NCI-H1694 treated with DMSO at 0.1 percent for 48 hours (cell line): Measurements from ENCODE around the gene GPR39.

Experiments used
- DNase-seq: peaks from one replicate; lab custom pipeline; 2025; lab: John Stamatoyannopoulos, UW

GPR39 gene

DNA sequence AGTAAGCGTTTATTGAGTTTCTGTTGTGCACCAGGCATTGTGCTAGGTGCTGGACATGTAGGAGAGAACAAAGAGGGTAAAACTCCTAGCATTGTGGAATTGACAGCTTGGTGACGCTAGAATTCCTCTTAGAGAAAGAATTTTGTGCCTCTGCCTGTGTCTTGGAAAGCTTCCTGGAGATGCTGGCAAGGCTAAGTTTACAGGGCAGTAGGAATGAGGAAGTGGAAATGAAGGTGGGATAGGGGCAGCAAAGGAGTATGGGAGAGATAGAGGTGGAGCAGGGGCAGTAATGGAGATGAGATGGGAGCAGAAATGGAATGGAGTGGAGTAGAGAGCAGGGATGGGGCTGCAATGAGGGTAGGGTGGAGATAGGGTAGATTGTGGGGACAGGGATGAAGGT, 29.8 kb downstream of the GPR39 start:
- no peak for DNase-seq

DNA sequence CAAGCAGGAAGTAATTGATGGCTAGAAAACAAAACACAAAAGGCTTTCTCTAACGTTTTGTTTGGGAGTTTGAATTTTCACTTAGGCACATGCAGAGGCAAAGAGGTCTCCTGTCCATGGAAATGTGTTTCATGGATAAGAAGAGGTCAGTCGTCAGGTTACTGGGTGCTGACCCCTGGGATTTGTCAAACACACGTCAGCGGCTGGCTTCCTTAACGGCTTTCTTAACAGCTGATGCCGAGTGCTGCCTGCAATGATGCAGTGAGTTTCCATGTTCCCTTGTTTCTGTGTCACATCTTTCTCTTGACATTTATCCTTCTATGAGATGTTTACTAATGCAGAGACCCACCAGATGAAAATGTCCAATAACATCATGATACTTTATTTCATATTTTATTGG, 31.7 kb downstream of the GPR39 start:
- no peak for DNase-seq

DNA sequence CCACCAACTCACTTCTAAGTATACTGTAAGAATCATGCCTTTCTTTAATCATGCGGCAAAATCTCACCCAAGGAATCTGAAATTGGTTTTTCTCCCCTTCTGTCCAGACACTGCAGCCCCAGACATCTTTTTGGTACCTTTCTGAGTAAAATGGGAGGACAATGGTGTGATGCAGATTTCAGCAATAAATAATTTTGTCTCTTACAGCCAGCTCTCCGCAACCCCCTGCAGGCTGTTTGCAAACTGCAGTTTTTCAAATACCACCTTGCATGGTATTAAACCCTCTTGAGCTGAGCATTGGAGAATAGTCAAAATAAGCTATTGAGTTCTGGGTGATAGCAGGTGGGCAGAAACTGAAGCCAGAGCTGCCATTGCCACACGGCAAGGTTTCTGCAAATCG, 32.2 kb downstream of the GPR39 start:
- DNase-seq: peak; percentile 37

DNA sequence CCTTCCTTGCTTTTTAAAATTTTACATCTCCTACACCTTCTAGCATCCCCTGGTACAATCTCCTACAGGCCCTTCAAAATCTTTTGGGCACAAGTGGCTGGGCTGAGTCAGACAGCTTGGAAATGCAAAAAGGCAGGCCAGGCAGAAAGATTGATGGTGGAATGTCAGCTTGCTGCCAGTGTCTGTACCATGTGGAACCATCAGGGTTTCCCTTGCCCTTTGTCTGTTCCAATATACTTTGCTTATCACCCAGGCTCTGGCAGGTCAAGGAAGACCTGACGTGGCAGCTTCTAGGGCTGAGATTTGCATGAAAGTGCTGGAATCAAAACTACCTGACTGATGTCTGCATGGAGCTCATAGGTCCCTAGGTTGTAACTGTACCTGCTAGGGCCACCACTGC, 33.3 kb downstream of the GPR39 start:
- DNase-seq: no peak

DNA sequence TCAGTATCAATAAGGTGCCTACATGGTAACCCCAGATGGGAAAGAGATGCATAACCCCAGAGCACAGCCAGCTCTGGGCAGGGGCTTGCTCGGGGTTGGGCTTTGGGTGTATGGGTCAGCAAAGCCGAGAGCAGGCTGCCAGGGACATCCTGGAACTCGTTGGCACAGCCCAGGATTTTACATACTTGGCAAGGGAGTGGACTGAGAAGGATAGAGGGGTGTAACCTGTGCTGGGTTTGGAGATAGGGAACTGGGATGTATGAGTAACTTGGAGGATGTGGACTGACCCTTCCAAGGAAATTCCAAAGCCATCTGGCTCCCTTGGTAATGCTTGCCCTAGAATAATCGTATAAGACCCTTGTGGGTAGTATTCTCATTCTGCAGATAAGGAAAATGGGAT, 44.2 kb downstream of the GPR39 start:
- no peak for DNase-seq

DNA sequence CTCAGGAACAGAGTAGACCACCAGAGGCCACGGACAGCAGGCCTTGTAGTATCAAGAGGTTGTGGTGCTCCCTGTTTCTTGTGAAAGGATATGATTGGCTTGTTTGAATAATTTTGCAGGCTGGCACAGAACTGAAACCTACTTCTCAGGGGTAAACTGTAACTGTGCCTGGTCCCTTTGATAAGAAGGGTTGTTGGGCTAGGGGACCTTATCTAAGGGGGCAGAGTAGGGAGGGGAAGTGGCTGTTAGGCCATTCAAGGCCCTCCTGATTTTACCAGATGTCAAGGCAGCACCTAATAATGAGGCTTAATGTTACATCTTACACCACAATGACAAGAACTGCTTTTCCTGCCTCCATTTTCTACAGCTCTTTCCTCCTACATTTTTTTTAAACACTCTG, 45.6 kb downstream of the GPR39 start:
- DNase-seq: no peak

DNA sequence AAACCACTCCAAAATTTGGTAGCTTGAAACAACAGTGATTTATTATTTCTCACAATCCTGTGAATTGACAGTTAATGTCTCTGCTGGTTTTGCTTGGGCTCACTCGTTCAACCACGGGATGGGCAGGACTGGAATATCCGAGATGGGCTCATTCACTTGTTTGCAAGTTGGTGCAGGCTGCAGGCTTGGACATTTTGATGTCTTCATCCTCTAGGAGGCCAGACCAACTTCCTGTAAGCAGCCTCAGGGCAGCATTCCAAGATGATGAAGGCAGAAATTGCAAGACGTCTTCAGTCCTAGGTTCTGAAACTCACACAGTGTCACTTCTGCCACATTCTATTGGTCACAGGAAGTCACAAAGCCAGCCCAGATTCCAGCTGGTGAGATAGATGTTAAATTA, 47.1 kb downstream of the GPR39 start:
- DNase-seq: no peak

DNA sequence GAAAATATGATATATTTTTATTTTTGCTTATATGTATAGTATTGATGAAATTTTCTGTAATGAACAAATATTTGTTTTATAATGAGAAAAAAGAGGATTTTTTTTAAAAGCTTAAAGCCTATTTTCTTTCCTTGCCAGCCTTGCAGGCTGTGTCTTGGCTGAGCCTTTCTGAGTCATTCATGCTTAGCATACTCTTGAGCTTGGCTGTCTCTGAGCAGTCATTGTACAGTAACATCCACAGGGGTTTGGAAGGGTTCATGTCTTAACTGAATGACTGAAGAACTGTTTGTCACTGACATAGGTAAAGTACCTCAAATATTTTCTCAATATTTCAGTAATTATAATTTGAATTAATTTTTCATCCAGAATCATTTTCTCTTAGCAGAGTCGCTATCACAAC, 49.3 kb downstream of the GPR39 start:
- DNase-seq: no peak

DNA sequence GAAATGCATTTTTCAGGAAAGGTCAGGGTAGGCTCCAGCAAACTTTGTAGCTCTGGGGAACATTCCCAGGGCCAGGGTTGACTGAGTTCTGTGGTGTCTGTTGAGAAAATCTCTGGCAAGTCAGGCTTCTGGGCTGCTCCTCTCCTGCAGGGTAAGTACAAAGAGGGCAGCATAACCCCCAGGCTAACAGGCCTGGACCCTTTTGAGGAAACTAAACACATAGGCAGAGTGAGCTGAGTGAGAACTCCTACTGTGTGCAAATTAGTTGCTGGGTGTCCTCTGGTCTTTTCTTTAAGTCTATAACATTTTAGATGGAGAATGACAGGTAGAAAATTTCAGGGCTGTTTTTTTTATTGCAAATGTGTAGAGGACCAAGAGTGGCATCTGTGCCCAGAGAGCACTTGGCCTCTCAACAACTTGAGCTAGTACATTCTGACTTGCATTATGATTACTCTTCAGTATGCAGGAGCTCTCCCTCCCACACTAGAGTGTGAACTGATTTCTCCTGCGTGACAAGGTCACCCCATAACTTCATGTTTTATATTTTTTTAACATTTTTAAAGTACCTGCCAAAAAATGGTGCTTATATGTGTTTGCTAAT, 49.9 kb downstream of the GPR39 start:
- no peak for DNase-seq

DNA sequence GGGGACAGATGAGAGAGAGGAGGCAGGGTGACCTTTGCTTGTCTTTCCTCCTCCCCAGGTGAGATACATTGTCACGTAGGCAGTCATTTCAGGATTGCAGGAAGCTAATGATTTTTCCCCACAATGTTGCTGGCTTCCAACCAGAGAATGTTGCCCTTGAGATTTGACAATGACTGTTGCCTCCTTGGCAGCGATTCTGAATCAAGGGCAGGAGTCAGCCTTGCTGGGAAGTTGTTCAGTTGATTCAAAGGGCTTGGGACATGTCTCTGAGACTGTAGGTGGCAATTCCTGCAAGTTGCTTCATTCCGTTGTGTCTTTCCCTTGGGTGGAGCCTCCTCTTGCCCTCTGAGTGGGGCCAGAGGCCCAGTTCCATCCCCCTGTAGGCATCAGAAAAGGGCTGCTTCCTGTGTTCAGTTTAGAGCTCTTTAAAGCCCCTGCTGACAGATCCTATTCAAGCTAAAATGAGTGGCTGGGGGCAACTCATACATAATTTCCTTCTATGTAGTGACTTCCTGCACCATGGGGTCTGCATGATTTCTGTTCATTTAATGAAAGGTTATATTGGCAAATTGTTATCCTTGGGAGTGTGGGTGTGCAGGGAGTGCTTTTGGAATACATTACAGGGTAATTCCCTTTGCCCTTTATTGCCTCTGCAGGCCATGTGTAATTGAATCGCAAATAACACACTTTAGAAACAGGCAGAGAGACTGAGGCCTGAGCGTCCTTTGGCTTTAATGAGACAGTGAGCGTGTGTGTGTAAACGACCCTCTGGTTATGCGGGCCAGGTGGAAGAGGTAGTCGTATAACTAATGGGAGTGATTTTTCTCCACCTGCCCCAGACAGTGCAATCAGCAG, 52.4 kb downstream of the GPR39 start:
- no peak for DNase-seq

DNA sequence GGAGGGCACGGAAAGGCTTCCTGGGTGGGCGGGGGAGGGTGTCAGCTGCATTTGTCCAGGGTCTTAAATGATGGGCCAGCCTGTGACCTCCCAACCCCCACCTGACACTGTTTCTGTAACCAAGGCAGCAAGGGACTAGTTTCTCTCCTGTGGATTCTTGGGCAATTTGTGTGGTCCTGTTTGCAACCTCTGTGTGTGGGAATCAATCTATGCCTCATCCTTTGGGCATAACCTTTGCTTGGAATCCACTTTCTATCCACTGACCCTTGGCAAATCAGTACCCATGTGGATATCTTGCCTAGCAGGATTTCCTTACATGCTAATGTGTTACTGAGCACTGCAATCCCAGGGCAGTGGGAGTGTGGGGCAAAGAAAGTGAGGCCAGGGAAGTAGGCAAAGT, 54.1 kb downstream of the GPR39 start:
- no peak for DNase-seq

DNA sequence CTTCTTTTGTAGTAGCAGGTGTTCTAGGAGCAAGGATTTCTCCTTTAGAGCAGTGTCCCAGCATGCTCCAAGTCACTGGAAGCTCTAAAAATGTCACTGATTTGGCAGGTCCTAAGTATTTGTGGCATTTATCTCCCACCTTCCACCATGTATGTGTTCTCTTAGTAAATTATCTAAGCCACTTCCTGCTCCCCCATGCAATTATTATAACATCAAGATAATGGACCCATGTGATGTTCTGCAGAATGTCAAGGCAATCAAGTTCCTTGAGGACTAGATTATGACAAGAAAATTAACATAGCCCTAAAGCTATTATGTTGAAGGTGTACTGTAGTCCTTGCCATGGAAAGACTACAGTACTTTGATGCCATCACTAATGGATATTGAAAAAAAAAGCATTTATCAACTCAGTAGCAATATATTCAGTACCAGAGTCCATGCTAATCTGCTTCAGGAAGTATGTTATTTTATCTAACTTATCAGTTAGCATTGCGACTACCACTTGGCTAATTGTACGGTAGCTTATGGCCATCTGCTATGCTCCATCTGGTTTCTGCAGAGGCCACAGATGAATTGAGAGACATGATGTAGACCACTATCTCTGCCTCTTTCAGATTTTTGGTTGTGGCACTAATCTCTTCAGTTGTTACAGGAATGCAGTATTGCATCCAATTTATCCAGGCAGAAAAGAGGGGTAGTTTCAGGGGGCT, 56.7 kb downstream of the GPR39 start:
- peak; percentile 54 for DNase-seq

DNA sequence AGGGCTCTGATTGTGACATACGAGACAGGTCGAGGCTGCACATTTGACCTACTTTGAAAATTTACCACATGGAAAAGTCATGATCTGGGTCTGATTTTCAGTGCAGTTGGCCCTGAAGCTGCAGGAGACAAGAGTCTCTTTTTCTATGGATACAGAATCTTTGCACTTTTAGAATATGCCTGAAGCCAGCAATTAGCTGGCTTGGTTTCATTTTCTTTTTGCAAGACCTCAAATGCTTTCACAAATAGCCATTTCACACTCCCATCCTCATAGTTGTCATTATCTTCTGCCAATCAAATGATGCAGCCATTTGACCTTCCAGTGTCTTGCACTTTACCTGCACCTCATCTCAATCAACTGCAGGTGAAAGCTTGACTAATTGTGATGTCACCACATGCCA, 59.0 kb downstream of the GPR39 start:
- DNase-seq: no peak

DNA sequence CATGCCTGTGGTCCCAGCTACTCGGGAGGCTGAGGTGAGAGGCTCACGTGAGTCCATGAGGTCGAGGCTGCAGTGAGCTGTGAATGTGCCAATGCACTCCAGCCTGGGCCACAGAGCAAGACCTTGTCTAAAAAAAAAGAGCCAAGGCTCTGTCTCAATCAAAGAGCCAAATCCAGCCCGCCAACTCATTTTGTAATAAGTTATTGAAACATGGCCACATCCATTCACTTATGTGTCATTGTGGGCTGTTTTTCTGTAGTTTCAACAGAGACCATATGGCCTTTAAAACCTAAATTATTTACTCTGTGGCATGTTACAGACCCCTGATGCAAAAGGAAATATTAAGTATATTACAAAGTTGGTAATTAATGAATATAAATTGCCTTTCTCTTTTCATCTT, 60.8 kb downstream of the GPR39 start:
- no peak for DNase-seq

DNA sequence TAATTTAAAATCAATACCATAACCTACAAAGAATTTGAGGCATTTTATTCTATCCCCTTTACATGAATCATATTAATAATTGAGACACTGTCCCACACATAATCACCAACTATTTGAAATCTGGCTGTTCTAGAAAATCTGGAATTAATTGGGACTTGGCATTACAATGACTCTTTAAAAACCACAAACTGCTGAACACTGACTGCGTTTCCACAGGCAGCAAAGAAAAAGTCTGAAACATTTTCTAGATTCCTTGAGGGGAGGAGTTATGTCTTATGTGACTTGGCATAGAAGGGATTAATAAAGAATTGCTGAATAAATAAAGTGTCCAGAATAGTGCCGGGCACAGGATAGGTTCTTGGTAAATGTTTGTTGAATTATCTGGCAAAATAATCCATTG, 61.4 kb downstream of the GPR39 start:
- no peak for DNase-seq

DNA sequence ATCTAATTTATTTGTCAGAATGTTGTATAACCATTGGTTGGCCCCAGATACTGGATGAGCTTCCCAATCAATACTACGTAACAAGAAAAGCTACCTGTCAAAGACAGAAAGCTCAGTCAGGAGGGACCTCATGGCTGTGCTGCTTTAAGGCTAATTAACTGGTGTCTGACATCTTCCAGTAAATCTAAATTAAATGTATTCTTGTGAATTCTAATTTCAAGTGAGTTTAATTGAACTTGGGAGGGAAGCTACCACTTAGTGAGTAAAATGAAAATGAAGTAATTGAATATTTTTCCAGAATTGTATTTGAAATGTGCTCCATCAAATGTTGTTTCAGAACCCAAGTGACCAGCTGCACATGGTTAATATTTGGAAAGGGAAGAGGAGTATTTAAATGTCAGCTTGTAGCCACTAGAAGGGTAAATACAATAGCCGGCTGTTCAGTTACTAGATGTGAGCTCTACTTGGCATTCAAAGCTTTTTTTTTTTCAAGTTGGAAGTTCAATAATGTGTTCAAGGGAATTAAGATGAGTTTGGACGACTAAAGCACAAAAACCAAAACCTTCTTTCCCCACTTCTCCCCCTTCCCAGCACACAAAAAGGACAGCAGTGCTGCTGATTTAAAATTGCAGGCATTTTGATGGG, 62.0 kb downstream of the GPR39 start:
- DNase-seq: no peak

DNA sequence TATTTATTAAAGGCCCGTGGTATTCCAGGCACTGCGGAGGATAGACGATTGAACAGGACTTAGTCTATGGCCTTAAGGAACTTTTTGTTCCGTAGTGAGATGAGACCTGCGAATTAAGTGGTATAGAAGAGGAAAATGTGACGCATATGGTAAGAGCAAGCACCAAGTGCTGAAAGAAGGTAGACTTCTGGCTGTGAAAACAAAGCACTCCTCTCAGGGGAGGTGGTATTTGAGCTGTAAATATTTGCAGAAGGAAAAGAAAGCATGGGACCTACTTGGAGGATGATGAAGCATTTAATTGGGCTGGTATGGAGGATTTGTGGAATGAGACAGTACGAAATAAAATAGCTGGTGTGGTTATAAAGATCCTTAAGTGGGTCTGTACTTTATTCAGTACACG, 62.5 kb downstream of the GPR39 start:
- DNase-seq: no peak

DNA sequence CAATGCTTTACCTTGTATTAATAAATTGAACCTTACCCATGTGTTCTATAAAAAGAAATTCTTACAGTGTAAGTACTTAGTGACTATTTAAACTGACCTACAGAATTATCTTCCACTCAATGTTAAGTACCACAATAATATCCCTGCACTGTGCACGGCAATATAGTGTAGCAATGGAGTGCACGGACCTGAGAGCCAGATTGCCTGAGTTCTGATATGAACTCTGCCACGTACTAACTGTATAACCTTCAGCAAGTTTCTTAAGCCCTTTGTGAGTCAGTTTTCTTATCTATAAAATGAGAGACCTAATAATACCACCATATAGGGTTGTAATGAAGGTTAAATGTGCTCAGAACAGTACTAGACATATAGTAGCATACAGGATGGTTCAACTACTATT, 66.2 kb downstream of the GPR39 start:
- no peak for DNase-seq

DNA sequence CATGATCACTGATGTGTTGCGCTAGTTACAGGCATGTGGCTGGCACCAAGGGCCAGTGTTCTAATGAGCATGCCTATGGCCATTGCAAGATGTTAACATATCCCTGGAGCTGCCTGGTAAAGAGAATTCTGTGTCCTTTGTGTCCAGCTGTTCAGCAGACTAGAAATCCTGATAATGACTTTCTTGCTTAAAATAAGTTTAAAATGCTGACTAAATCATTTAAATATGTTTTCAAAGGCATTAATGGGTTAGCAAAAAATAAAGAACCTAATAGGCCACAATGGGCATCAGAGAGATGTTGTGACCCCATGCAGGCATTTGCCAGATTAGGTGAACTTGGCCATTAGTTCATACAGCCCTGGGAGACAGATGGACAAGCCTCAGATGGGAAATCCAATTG, 67.5 kb downstream of the GPR39 start:
- no peak for DNase-seq

DNA sequence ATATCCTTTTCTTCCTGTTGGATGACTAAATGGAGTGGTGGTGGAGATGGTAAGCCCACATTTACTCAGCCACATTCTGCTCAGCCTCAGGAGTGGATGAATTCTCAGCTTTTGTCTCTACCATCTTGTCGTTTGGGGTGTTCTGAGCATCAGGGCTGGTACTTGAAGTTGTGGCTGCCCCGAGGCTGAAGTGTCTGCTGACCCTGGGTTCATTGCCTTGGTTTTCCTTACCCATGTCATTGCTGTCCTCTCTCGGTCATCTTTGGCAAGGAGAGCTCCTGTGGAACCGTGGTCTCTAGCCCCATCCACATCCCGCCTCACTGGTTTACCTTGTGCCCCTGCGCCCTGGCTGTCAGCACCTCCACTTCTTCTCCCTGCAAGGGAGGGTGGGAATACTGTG, 71.9 kb downstream of the GPR39 start:
- DNase-seq: no peak

DNA sequence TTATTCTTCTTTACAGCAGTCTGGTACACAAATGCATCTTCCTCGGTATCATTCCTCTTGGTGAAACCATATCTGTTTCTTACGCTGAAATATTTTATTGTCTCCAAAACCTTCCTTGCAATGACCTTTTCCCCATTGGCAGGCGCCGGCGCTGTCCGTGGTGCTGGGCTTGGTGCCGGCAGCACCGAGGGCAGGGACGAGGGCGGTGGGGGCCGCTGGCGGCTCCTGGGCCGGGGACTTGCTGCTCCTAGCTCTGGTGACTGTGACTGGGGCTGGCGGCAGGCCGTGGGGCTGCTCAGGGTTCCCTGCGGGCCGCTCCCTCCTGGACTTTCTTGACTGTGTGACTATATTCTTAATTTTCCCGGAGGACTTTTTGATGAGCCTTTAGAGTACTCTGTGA, 72.5 kb downstream of the GPR39 start:
- no peak for DNase-seq

DNA sequence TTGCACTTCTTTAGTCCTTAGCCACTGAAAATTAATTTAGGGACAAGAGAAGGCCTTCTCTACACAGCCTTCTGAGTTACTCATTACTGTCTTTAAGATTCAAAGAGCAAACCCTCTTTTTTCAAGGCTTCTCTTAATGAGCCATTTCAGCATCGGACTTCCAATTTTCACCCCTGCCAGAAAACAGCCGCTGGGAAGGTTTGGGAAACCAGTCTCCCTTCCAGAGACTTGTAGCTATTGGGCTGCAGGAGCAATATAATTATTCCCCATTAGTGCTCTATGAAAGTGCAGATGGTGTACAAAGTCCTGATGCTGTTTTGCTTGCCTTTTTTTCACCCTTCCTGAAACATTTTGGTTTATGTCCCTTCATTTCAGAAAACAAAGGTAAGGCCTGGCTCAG, 79.3 kb downstream of the GPR39 start:
- DNase-seq: no peak

DNA sequence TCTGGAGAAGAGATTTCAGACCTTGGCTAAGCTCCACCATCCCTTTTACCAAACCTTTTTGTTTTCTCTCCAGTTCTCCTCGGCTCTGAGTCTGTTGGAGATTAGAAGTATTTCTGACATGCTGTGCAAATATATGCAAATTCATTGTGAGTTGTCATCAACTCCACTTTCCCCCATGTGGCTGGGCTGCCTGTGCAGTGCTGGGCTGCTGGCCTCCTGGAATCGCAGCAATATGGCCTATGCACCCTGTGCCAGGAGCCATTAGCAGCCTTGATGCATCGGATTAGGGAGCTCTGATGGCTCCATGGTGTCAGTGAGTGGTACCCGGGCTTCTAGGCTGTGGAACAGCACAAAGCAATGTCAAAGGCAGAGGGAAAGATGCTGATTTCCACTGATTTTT, 80.0 kb downstream of the GPR39 start:
- DNase-seq: peak; percentile 5
